ENCODE measurements around the gene ITGB4. TPM values are rescaled to one million over a fixed set of nuclear protein-coding genes. Genes with fewer than 3 reads are reported as not detected.

Gene ITGB4
- total RNA-seq, 2 donors from 2014 or later, result 39.4 to 46.6 TPM

DNA sequence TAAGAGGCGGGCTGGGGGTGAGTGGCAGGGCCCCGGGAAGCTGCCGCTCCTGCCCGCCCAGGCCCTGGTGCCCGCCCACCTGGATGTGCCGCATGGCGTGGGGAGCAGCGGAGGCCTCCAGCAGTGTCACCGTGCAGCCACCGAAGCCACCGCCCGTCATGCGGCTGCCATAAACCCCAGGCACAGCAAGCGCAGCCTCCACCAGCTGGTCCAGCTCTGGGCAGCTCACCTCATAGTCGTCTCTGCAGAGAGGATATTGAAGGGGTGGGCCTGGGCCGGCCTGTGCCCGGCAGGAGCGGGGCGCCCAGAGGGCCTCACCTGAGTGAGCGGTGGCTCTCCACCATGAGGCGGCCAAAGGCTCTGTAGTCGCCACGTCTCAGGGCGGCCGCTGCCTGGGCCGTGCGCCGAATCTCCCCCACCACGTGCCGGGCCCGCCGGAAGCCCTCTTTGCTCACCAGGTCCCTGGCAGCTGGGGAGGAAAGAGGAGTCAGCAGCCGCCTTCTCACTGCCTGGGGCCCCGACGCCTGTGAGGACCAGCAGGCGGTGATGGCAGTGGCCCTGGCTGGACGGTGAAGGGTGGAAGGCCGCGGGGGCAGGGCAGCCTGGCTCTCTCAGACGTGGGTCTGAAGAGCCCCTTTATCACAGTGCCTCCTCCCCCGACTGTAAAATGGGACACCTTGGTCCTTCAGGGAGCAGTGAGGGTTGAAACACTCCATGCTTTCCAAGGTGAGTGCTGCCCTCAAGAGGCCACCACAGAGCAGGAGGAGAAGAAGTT is 37.1 kb downstream of the ITGB4 start:
- peak; percentile 73 for DNase-seq (ENCODE audit: low spot score)

DNA sequence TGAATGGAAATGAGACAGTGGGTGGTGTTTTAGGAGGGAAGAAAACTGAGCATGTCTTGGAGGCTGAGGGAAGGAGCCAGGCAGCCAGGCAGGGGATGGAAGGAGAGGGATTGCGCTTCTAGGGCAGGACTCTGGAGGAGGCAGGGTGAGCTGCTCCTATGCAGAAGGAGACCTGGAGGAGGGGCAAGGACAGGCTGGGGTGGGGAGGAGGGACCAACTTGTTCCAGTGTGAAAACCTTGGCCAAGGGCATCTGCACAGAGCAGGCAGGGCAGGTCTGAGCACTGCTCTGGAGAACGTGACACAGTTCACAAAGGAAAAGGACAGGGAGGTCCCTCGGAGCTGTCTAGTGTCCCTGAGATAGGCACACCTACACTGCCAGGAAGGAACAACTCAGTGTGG is 38.2 kb downstream of the ITGB4 start:
- DNase-seq (ENCODE audit: low spot score), result peak; percentile 18
- intact Hi-C loops (cut with DNase I), result loop anchor here in 1 of 2 donors (10.0 kb wide), 1 partner anchor 75 kb away; no protein-coding TSS in a partner anchor

More for the DNA sequence above, 37.1 kb downstream of the ITGB4 start:
- intact Hi-C loops (cut with DNase I), result loop anchor here in 1 of 2 donors (10.0 kb wide), 1 partner anchor 76 kb away; no protein-coding TSS in a partner anchor

- DNase-seq (ENCODE audit: low spot score), result peak; percentile 54
- intact Hi-C loops (cut with DNase I), result loop anchor here in 1 of 2 donors (10.0 kb wide), 1 partner anchor 75 kb away; no protein-coding TSS in a partner anchor
These were observed 38.9 kb downstream of the ITGB4 start for GRCh38 chr17:75759978-75760640.

GRCh38 chr17:75762513-75763268 is 41.4 kb downstream of the ITGB4 start:
- intact Hi-C loops (cut with DNase I), result no loop called here
- peak; percentile 79 for DNase-seq (ENCODE audit: low spot score)

DNA sequence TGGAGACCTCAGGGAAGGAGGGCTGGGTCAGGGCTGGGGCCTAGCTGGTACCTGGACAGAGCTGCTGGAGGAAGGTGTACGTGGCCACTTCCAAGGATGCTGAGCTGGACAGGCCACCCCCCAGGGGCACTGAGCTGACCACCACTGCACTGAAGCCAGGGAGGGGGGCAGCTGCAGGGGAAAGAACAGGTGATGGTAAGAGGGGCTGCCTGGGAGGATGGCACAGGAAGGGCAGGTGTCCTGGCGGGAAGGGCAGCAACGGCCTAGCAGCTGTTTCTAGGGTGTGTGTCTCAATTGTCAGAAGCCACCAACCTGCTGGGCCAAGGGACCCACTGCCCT is 42.0 kb downstream of the ITGB4 start:
- intact Hi-C loops (cut with DNase I), result no loop called here
- peak; percentile 47 for DNase-seq (ENCODE audit: low spot score)

DNA sequence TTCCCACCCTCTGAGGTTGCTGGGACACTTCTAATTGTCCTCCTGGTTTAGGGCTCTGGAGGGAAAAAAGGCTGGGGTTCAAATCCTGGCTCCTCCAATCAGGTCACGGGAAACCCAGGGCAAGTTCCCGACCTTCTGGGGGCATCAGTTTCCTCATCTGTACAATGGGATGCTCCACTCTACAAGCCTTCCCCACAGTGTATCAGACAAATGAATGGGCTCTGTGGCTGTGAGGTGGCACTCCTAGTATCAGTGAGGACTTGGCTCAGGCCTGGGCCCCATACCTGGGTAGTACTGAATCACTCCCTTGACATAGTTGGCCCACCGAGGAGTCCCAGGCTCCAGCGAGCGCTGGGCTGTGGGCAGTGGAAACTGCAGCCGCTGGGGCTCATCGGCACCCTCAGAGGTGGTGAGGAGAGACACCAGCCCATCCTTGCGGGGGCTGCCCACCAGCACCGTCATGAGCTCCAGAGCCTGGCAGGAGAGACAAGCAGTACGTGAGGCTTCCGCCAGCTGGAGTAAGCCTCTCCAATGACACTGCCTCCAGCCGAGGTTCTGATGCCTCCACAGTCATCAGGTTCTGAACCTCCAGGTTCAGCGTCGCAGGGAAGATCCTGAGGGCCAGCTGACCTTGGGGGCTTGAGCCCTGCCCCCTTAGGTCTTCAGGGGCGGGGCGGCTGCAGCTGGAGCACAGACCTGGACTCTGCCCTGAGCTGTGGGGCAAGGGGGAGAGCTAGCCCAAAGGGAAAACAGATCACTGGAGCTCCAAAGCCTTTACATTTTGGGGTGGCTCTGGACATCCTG is 42.6 kb downstream of the ITGB4 start:
- intact Hi-C loops (cut with DNase I), result no loop called here
- DNase-seq (ENCODE audit: low spot score), result peak; percentile 75

- intact Hi-C loops (cut with DNase I), result no loop called here
- DNase-seq (ENCODE audit: low spot score), result no peak
These were observed 43.1 kb downstream of the ITGB4 start for GRCh38 chr17:75764417-75764710.

GRCh38 chr17:75764711-75765421 is 43.6 kb downstream of the ITGB4 start, which contains the start of gene GALK1:
Gene GALK1 (minus strand): TSS chr17:75765192. CDS start chr17:75765136, 56 bp downstream.
- peak; percentile 94 for DNase-seq (ENCODE audit: low spot score)
- intact Hi-C loops (cut with DNase I), result no loop called here

DNA sequence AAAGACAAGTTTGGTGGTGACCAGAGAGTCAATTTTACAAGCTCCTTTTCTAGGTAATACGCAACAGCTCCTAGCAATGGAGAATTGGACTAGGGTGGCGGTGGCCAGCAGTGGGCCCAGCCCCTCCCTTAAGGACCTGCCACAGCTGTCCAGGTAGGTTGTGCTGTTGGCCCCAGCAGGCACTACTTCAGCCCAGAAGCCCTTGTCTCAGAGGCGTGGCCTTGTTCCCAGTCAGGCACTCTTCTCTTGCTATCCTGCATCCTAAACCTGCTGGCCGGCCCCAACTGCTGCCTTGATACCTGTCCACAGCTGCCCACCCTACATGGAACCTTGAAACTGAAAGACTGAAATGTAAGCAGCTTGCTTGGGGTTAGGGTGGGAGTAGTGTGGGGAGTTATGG is 44.7 kb downstream of the ITGB4 start:
- intact Hi-C loops (cut with DNase I), result no loop called here
- peak; percentile 58 for DNase-seq (ENCODE audit: low spot score)

DNA sequence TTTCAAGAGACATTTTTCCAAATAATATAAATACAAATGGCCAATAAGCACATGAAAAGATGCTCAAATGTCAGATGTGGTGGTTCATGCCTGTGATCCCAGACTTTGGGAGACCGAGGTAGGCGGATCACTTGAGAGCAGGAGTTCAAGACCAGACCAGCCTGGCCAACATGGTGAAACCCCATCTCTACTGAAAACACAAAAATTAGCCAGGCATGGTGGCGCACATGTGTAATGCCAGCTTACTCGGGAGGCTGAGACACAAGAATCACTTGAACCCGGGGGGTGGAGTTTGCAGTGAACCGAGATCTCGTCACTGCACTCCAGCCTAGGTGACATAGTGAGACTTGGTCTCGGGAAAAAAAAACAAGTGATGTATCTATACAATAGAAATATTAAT is 46.6 kb downstream of the ITGB4 start:
- peak; percentile 24 for DNase-seq (ENCODE audit: low spot score)
- intact Hi-C loops (cut with DNase I), result no loop called here

GRCh38 chr17:75769536-75769935 is 48.3 kb downstream of the ITGB4 start:
- intact Hi-C loops (cut with DNase I), result no loop called here
- DNase-seq (ENCODE audit: low spot score), result no peak

DNA sequence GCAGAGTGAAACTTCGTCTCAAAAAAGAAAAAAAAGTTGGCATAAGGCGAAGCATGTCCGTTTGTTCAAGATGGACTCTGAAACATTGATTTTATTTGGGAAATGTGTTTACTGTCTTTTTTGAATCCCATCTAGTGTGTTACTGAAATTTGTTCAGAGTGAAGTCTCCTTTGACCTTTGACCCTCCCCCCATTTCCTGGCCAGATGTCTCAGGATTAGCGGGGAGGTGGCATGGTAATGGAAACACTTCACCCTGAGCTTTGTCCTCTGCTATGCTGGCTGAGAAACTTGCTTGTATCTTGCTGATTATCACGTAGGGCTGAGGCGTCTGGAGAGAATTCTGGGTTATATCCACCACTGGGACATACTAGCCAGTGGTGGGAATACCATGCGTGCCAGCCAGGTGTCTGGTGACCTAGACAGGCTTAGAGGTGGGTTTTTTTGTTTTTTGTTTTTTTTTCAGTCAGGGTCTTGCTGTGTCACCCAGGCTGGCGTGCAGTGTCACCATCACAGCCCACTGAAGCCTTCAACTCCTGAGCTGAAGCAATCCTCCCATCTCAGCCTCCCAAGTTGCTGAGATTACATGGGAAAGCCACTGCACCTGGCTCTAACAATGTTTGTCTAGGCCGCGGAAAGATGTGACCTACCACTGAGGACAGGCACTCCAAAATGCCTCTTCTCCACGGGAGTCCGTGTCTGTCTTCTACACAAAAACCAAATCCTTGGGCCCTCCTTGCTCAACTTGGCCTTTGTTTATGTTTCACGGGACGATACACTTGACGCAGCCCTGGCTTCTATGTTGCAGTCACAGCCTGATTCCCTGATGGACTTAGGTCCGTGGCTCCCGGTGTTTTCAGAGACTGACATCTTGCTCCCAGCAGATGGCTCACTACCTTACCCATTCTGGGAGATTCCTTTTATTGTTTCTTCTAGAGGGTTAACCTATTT is 50.3 kb downstream of the ITGB4 start:
- intact Hi-C loops (cut with DNase I), result loop anchor here in 1 of 2 donors (5.0 to 10.0 kb wide), 2 partner anchors 481 to 903 kb away; no protein-coding TSS in a partner anchor
- no peak for DNase-seq (ENCODE audit: low spot score)

DNA sequence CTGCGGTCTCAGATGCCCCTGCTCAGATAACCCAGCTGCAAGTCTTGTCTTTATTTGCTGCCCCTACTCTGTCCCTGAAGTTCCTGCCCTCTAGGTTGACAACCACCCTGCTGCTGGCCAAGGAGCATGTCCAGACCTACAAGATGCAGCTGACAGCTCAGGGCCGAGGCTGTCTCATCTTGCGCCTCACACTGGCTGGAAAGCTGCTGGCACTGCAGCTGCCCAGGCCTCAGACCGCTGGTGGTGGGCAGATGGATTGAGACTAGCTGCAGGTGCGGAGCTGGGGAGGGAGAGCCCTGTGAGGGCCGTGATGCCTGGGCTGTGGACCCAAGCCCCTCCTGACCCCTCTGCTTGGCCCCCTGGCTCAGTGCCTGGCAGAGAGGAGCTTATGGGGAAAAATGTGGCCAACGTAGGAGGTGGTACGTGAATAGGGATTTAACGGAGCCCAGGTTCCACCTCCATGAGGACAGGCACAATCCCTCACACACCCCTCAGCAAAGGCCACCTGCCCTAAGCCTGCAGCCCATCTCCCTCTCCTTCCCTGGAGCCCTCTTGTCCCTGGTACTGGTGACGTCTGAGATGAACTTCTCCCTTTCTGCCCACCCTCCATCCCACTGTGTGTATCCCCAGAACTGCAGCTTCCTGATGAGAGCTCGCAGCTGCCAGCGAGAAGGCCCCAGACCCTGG is 52.0 kb downstream of the ITGB4 start:
- intact Hi-C loops (cut with DNase I), result loop anchor here in 1 of 2 donors (5.0 to 10.0 kb wide), 2 partner anchors 479 to 902 kb away; no protein-coding TSS in a partner anchor
- DNase-seq (ENCODE audit: low spot score), result peak; percentile 79

GRCh38 chr17:75773808-75774470 is 52.7 kb downstream of the ITGB4 start:
- DNase-seq (ENCODE audit: low spot score), result peak; percentile 83
- intact Hi-C loops (cut with DNase I), result loop anchor here in 1 of 2 donors (5.0 to 10.0 kb wide), 2 partner anchors 478 to 901 kb away; no protein-coding TSS in a partner anchor

DNA sequence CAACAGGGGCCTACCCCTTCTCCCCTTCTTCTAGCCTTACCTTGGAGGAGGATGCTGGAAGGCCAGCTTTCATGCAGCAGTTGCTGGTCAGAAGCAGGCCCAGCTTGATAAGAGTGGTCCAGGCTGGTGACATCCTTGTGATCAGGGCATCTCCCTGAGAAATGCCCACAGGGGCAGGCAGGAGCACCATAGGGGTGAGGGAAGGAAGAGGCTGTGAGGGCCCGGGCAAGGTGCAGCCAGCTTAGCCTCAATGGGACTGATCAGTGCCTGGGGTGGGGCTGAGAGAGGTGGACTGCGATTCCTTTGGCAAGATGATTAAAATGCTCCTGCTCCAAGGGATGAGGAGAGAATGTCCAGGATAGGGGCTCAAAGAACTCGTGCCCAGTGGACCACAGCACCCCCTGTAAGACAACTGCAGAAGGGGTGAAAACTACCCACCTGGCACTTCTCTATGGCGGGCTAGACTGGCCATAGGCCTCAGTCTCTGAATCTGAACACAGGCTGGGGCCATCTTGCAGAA is 53.3 kb downstream of the ITGB4 start:
- DNase-seq (ENCODE audit: low spot score), result peak; percentile 75
- intact Hi-C loops (cut with DNase I), result loop anchor here in 1 of 2 donors (5.0 to 10.0 kb wide), 2 partner anchors 478 to 900 kb away; no protein-coding TSS in a partner anchor

All from posterior vena cava (tissue), 2 donors.